Measurements from ENCODE around the gene TMIGD2. TPM values are rescaled to one million over a fixed set of nuclear protein-coding genes. Genes with fewer than 3 reads are reported as not detected.
A peak's percentile ranks its signal among the peaks of the same experiment; 100 is the strongest.

Gene TMIGD2
- total and polyA plus RNA-seq, 4 donors = 0.23 to 1.4 (median 0.26) TPM; not detected in 1

GRCh38 chr19:4304538-4305256 lies 2.5 kb upstream of the TMIGD2 start, which contains the start of gene FSD1:
Gene FSD1 (plus strand): TSS chr19:4304598. CDS start chr19:4304747, 149 bp downstream.
- no peak for ATAC-seq (ENCODE audit: low FRiP score)
- no peaks in the 10 kb centered on the region for H3K4me1 ChIP-seq (ENCODE audit: control insufficient read depth in 1 of 2, insufficient read depth in 2 of 2, low read length in 2 of 2)
- H3K36me3 ChIP-seq (ENCODE audit: control insufficient read depth in 1 of 2, insufficient read depth in 2 of 2, low read length in 1 of 2) = no peaks in the 10 kb centered on the region
- DNase-seq = peak in 1 of 2 donors; percentile 80
- 3 to 5% methylated on average over 41 to 63 of the region's 63 CpGs for WGBS, 2 donors
- H3K27ac ChIP-seq (ENCODE audit: low read depth in 1 of 2, low read length in 2 of 2) = no peak within 1 kb of the TSS
- no peaks in the 10 kb centered on the region for H3K9me3 ChIP-seq (ENCODE audit: control insufficient read depth, low read length)
- no peak within 1 kb of the TSS for H3K4me3 ChIP-seq (ENCODE audit: low read length in 2 of 2)
- intact Hi-C loops (cut with DNase I) = no loop called here
- no peaks in the 10 kb centered on the region for H3K27me3 ChIP-seq (ENCODE audit: control insufficient read depth in 1 of 2, insufficient read depth in 2 of 2, low read length in 1 of 2)

- ATAC-seq (ENCODE audit: low FRiP score) (no peak), DNase-seq (no peak)
- WGBS, 2 donors = 47 to 49% methylated on average over 18 of the region's 18 CpGs
- intact Hi-C loops (cut with DNase I) = no loop called here
- H3K4me1 ChIP-seq (ENCODE audit: control insufficient read depth in 1 of 2, insufficient read depth in 2 of 2, low read length in 2 of 2) = no peaks in the 10 kb centered on the region
- H3K9me3 ChIP-seq (ENCODE audit: control insufficient read depth, low read length) = no peaks in the 10 kb centered on the region
- H3K27me3 ChIP-seq (ENCODE audit: control insufficient read depth in 1 of 2, insufficient read depth in 2 of 2, low read length in 1 of 2) = no peaks in the 10 kb centered on the region
- no peak overlapping the region for H3K27ac ChIP-seq (ENCODE audit: low read depth in 1 of 2, low read length in 2 of 2)
- no peak overlapping the region for H3K4me3 ChIP-seq (ENCODE audit: low read length in 2 of 2)
- no peaks in the 10 kb centered on the region for H3K36me3 ChIP-seq (ENCODE audit: control insufficient read depth in 1 of 2, insufficient read depth in 2 of 2, low read length in 1 of 2)
Measured at GRCh38 chr19:4303819-4304537, 1.8 kb upstream of the TMIGD2 start.

- ATAC-seq (ENCODE audit: low FRiP score) (no peak), DNase-seq (no peak)
- no peaks in the 10 kb centered on the region for H3K4me1 ChIP-seq (ENCODE audit: control insufficient read depth in 1 of 2, insufficient read depth in 2 of 2, low read length in 2 of 2)
- WGBS, 2 donors = 54 to 55% methylated on average over 13 of the region's 13 CpGs
- no peaks in the 10 kb centered on the region for H3K36me3 ChIP-seq (ENCODE audit: control insufficient read depth in 1 of 2, insufficient read depth in 2 of 2, low read length in 1 of 2)
- no peak overlapping the region for H3K4me3 ChIP-seq (ENCODE audit: low read length in 2 of 2)
- H3K27me3 ChIP-seq (ENCODE audit: control insufficient read depth in 1 of 2, insufficient read depth in 2 of 2, low read length in 1 of 2) = no peaks in the 10 kb centered on the region
- H3K9me3 ChIP-seq (ENCODE audit: control insufficient read depth, low read length) = no peaks in the 10 kb centered on the region
- intact Hi-C loops (cut with DNase I) = no loop called here
- no peak overlapping the region for H3K27ac ChIP-seq (ENCODE audit: low read depth in 1 of 2, low read length in 2 of 2)
Measured at GRCh38 chr19:4301590-4302242, 473 bp downstream of the TMIGD2 start.

- Histone ChIP-seq H3K9me3 (ENCODE audit: control insufficient read depth, low read length) (no peaks in the 10 kb centered on the region), H3K27me3 (ENCODE audit: control insufficient read depth in 1 of 2, insufficient read depth in 2 of 2, low read length in 1 of 2) (no peaks in the 10 kb centered on the region), H3K4me1 (ENCODE audit: control insufficient read depth in 1 of 2, insufficient read depth in 2 of 2, low read length in 2 of 2) (no peaks in the 10 kb centered on the region), H3K4me3 (ENCODE audit: low read length in 2 of 2) (no peak overlapping the region), H3K27ac (ENCODE audit: low read depth in 1 of 2, low read length in 2 of 2) (no peak overlapping the region), H3K36me3 (ENCODE audit: control insufficient read depth in 1 of 2, insufficient read depth in 2 of 2, low read length in 1 of 2) (no peaks in the 10 kb centered on the region)
- WGBS, 2 donors = 88 to 92% methylated on average over 3 of the region's 3 CpGs
- ATAC-seq (ENCODE audit: low FRiP score) = no peak
- intact Hi-C loops (cut with DNase I) = no loop called here
- DNase-seq = no peak
Measured at GRCh38 chr19:4300589-4300988, 1.6 kb downstream of the TMIGD2 start.

- Histone ChIP-seq H3K27me3 (ENCODE audit: control insufficient read depth in 1 of 2, insufficient read depth in 2 of 2, low read length in 1 of 2) (no peaks in the 10 kb centered on the region), H3K9me3 (ENCODE audit: control insufficient read depth, low read length) (no peaks in the 10 kb centered on the region)
- no peak for ATAC-seq (ENCODE audit: low FRiP score)
Measured at GRCh38 chr19:4298810-4299550, 3.2 kb downstream of the TMIGD2 start.

GRCh38 chr19:4297901-4298809 lies 4.0 kb downstream of the TMIGD2 start:
- H3K4me1 ChIP-seq (ENCODE audit: control insufficient read depth in 1 of 2, insufficient read depth in 2 of 2, low read length in 2 of 2) = no peaks in the 10 kb centered on the region
- H3K27ac ChIP-seq (ENCODE audit: low read depth in 1 of 2, low read length in 2 of 2) = no peak overlapping the region
- H3K36me3 ChIP-seq (ENCODE audit: control insufficient read depth in 1 of 2, insufficient read depth in 2 of 2, low read length in 1 of 2) = no peaks in the 10 kb centered on the region
- no peaks in the 10 kb centered on the region for H3K9me3 ChIP-seq (ENCODE audit: control insufficient read depth, low read length)
- H3K27me3 ChIP-seq (ENCODE audit: control insufficient read depth in 1 of 2, insufficient read depth in 2 of 2, low read length in 1 of 2) = no peaks in the 10 kb centered on the region
- ATAC-seq (ENCODE audit: low FRiP score) (no peak), DNase-seq (no peak)
- intact Hi-C loops (cut with DNase I) = no loop called here
- WGBS, 2 donors = 74 to 76% methylated on average over 27 of the region's 27 CpGs
- H3K4me3 ChIP-seq (ENCODE audit: low read length in 2 of 2) = no peak overlapping the region

More at GRCh38 chr19:4298810-4299550, 3.2 kb downstream of the TMIGD2 start:
- no peak for DNase-seq
- no peak overlapping the region for H3K27ac ChIP-seq (ENCODE audit: low read depth in 1 of 2, low read length in 2 of 2)
- H3K4me3 ChIP-seq (ENCODE audit: low read length in 2 of 2) = no peak overlapping the region
- intact Hi-C loops (cut with DNase I) = no loop called here
- WGBS, 2 donors = 80 to 81% methylated on average over 8 of the region's 8 CpGs
- H3K4me1 ChIP-seq (ENCODE audit: control insufficient read depth in 1 of 2, insufficient read depth in 2 of 2, low read length in 2 of 2) = no peaks in the 10 kb centered on the region
- H3K36me3 ChIP-seq (ENCODE audit: control insufficient read depth in 1 of 2, insufficient read depth in 2 of 2, low read length in 1 of 2) = no peaks in the 10 kb centered on the region

GRCh38 chr19:4295972-4296771 lies 6.0 kb downstream of the TMIGD2 start:
- Histone ChIP-seq H3K27ac (ENCODE audit: low read depth in 1 of 2, low read length in 2 of 2) (no peak overlapping the region), H3K36me3 (ENCODE audit: control insufficient read depth in 1 of 2, insufficient read depth in 2 of 2, low read length in 1 of 2) (no peaks in the 10 kb centered on the region), H3K27me3 (ENCODE audit: control insufficient read depth in 1 of 2, insufficient read depth in 2 of 2, low read length in 1 of 2) (no peaks in the 10 kb centered on the region), H3K4me1 (ENCODE audit: control insufficient read depth in 1 of 2, insufficient read depth in 2 of 2, low read length in 2 of 2) (no peaks in the 10 kb centered on the region), H3K9me3 (ENCODE audit: control insufficient read depth, low read length) (no peaks in the 10 kb centered on the region), H3K4me3 (ENCODE audit: low read length in 2 of 2) (no peak overlapping the region)
- ATAC-seq (ENCODE audit: low FRiP score) (no peak), DNase-seq (no peak)
- intact Hi-C loops (cut with DNase I) = no loop called here
- 26 to 32% methylated on average over 14 of the region's 14 CpGs for WGBS, 2 donors
